ENCODE results near the gene CNOT4. TPM values are rescaled to one million over a fixed set of nuclear protein-coding genes. Genes with fewer than 3 reads are reported as not detected.
A peak's percentile ranks its signal among the peaks of the same experiment; 100 is the strongest.
"Not testable (repeated sequence)": the region's sequence is repeated elsewhere in the genome, so short reads cannot be mapped to it uniquely, and the experiment has no call there.

CNOT4 gene
- total RNA-seq, 2 donors from 2014 or later: 21.7 to 25.4 TPM

GRCh38 chr7:135368416-135369186 lies 141.3 kb downstream of the CNOT4 start:
- ATAC-seq (no peak), DNase-seq (ENCODE audit: low spot score in 2 of 2) (no peak)
- Mint-ChIP-seq H3K36me3 (peaks cover 1 to 10% of the 10 kb centered on the region in 2 donors), H3K9me3 (no peaks in the 10 kb centered on the region), H3K27ac (no peak overlapping the region)

- no peak for ATAC-seq
- Mint-ChIP-seq H3K36me3 (peaks cover 15 to 23% of the 10 kb centered on the region in 2 donors), H3K27ac (peak overlapping the region in 1 of 2 donors; percentile 23)
Measured at GRCh38 chr7:135366843-135367508, 142.9 kb downstream of the CNOT4 start.

GRCh38 chr7:135365721-135366120 lies 144.2 kb downstream of the CNOT4 start:
- DNase-seq (ENCODE audit: low spot score in 2 of 2) (no peak), ATAC-seq (no peak)
- Mint-ChIP-seq H3K36me3 (peaks cover 15 to 23% of the 10 kb centered on the region in 2 donors), H3K9me3 (peaks cover 0 to 7% of the 10 kb centered on the region in 2 donors), H3K27ac (no peak overlapping the region)

More at GRCh38 chr7:135366843-135367508, 142.9 kb downstream of the CNOT4 start:
- DNase-seq (ENCODE audit: low spot score in 2 of 2): no peak
- H3K9me3 Mint-ChIP-seq: peaks cover 0 to 7% of the 10 kb centered on the region in 2 donors

- DNase-seq (ENCODE audit: low spot score in 2 of 2) (no peak), ATAC-seq (no peak)
- H3K27ac Mint-ChIP-seq: no peak overlapping the region
- peaks cover 0 to 7% of the 10 kb centered on the region in 2 donors for H3K9me3 Mint-ChIP-seq
- H3K36me3 Mint-ChIP-seq: peaks cover 15 to 18% of the 10 kb centered on the region in 2 donors
Measured at GRCh38 chr7:135364206-135364605, 145.7 kb downstream of the CNOT4 start.

GRCh38 chr7:135362871-135363270 lies 147.0 kb downstream of the CNOT4 start:
- ATAC-seq (no peak), DNase-seq (ENCODE audit: low spot score in 2 of 2) (no peak)
- H3K36me3 Mint-ChIP-seq: peaks cover 15 to 16% of the 10 kb centered on the region in 2 donors
- peaks cover 0 to 7% of the 10 kb centered on the region in 2 donors for H3K9me3 Mint-ChIP-seq
- H3K27ac Mint-ChIP-seq: no peak overlapping the region

- DNase-seq (ENCODE audit: low spot score in 2 of 2) (no peak), ATAC-seq (no peak)
- Mint-ChIP-seq H3K27ac (no peak overlapping the region), H3K36me3 (peaks cover 15 to 16% of the 10 kb centered on the region in 2 donors), H3K9me3 (peaks cover 0 to 7% of the 10 kb centered on the region in 2 donors)
Measured at GRCh38 chr7:135361788-135362187, 148.1 kb downstream of the CNOT4 start.

GRCh38 chr7:135359615-135360014 lies 150.3 kb downstream of the CNOT4 start:
- Mint-ChIP-seq H3K36me3 (peaks cover 15 to 16% of the 10 kb centered on the region in 2 donors), H3K27ac (no peak overlapping the region), H3K9me3 (peaks cover 0 to 7% of the 10 kb centered on the region in 2 donors)
- DNase-seq (ENCODE audit: low spot score in 2 of 2): no peak
- no peak for ATAC-seq

- ATAC-seq: no peak
- H3K9me3 Mint-ChIP-seq: no peaks in the 10 kb centered on the region
- H3K27ac Mint-ChIP-seq: no peak overlapping the region
- H3K36me3 Mint-ChIP-seq: no peaks in the 10 kb centered on the region
- DNase-seq (ENCODE audit: low spot score in 2 of 2): no peak
Measured at GRCh38 chr7:135355377-135356048, 154.4 kb downstream of the CNOT4 start.

- ATAC-seq (no peak), DNase-seq (ENCODE audit: low spot score in 2 of 2) (no peak)
- H3K36me3 Mint-ChIP-seq: no peaks in the 10 kb centered on the region
- H3K9me3 Mint-ChIP-seq: no peaks in the 10 kb centered on the region
- no peak overlapping the region for H3K27ac Mint-ChIP-seq
Measured at GRCh38 chr7:135353832-135354231, 156.1 kb downstream of the CNOT4 start.

GRCh38 chr7:135352285-135352684 lies 157.6 kb downstream of the CNOT4 start:
- no peaks in the 10 kb centered on the region for H3K36me3 Mint-ChIP-seq
- no peaks in the 10 kb centered on the region for H3K9me3 Mint-ChIP-seq
- DNase-seq (ENCODE audit: low spot score in 2 of 2) (no peak), ATAC-seq (no peak)
- H3K27ac Mint-ChIP-seq: no peak overlapping the region

GRCh38 chr7:135351070-135351469 lies 158.8 kb downstream of the CNOT4 start:
- H3K27ac Mint-ChIP-seq; H3K9me3 Mint-ChIP-seq; ATAC-seq; DNase-seq (ENCODE audit: low spot score in 2 of 2); H3K36me3 Mint-ChIP-seq: not testable (repeated sequence)

- H3K36me3 Mint-ChIP-seq: no peaks in the 10 kb centered on the region
- ATAC-seq: no peak
- DNase-seq (ENCODE audit: low spot score in 2 of 2): no peak
- H3K27ac Mint-ChIP-seq: no peak overlapping the region
- no peaks in the 10 kb centered on the region for H3K9me3 Mint-ChIP-seq
Measured at GRCh38 chr7:135349746-135350145, 160.2 kb downstream of the CNOT4 start.

- DNase-seq (ENCODE audit: low spot score in 2 of 2): no peak
- no peak for ATAC-seq
- no peaks in the 10 kb centered on the region for H3K9me3 Mint-ChIP-seq
Measured at GRCh38 chr7:135348493-135348892, 161.4 kb downstream of the CNOT4 start.

GRCh38 chr7:135343361-135343760 lies 166.5 kb downstream of the CNOT4 start:
- ATAC-seq (no peak), DNase-seq (ENCODE audit: low spot score in 2 of 2) (no peak)
- no peak overlapping the region for H3K27ac Mint-ChIP-seq

More at GRCh38 chr7:135348493-135348892, 161.4 kb downstream of the CNOT4 start:
- Mint-ChIP-seq H3K27ac (no peak overlapping the region), H3K36me3 (no peaks in the 10 kb centered on the region)

GRCh38 chr7:135342887-135343286 lies 167.0 kb downstream of the CNOT4 start:
- no peak for ATAC-seq
- Mint-ChIP-seq H3K27ac (no peak overlapping the region), H3K9me3 (no peaks in the 10 kb centered on the region), H3K36me3 (no peaks in the 10 kb centered on the region)
- no peak for DNase-seq (ENCODE audit: low spot score in 2 of 2)

More at GRCh38 chr7:135343361-135343760, 166.5 kb downstream of the CNOT4 start:
- Mint-ChIP-seq H3K9me3 (no peaks in the 10 kb centered on the region), H3K36me3 (no peaks in the 10 kb centered on the region)

- no peak overlapping the region for H3K27ac Mint-ChIP-seq
- H3K9me3 Mint-ChIP-seq: no peaks in the 10 kb centered on the region
- no peak for ATAC-seq
- DNase-seq (ENCODE audit: low spot score in 2 of 2): no peak
- no peaks in the 10 kb centered on the region for H3K36me3 Mint-ChIP-seq
Measured at GRCh38 chr7:135341049-135341448, 168.9 kb downstream of the CNOT4 start.

GRCh38 chr7:135337977-135338550 lies 171.8 kb downstream of the CNOT4 start:
- H3K9me3 Mint-ChIP-seq: no peaks in the 10 kb centered on the region
- DNase-seq (ENCODE audit: low spot score in 2 of 2): no peak
- no peak overlapping the region for H3K27ac Mint-ChIP-seq
- no peak for ATAC-seq
- H3K36me3 Mint-ChIP-seq: no peaks in the 10 kb centered on the region

All from activated naive CD4-positive, alpha-beta T cell treated with anti-CD3 and anti-CD28 coated beads, Interleukin-2, amount 50 U/mL, for 72 hours (primary cell).